PC-3 (cell line): ENCODE results near the gene PEX16.

ENCODE experiments used
- CTCF ChIP-seq: fragments of 300-600 bp; sonication (generic); conservative IDR thresholded peaks from 2 replicates; pipeline ENCODE4 v1.5.1; 2017; ENCODE audit warnings: antibody characterized with exemption, low read depth, mild to moderate bottlenecking, low read length
- EZH2 ChIP-seq: fragments of 300-600 bp; sonication (generic); IDR thresholded peaks from one replicate; pipeline ENCODE4 v1.6.1; 2017; ENCODE audit warnings: antibody characterized with exemption, mild to moderate bottlenecking, low read length; ENCODE audit not compliant: unreplicated experiment

- TF ChIP-seq EZH2 (no peak), CTCF (no peak)
Measured at GRCh38 chr11:45910623-45911022, 7.1 kb downstream of the PEX16 start.
